K562 (cell line): Measurements from ENCODE around the gene CCDC32. TPM values are rescaled to one million over a fixed set of nuclear protein-coding genes. Genes with fewer than 3 reads are reported as not detected.

Experiments used
- CBX3 ChIP-seq, 2 experiments: IDR thresholded peaks; 1 replicate in 1 of 2; 2 replicates in 1 of 2; pipeline ENCODE4 v1.6.1; 2012; ENCODE audit warnings: inconsistent platforms in 2 of 2, low read length in 2 of 2, borderline replicate concordance in 1 of 2, control low read depth in 1 of 2
- CBX8 ChIP-seq: fragments of 200-600 bp; sonication (generic); IDR thresholded peaks from 2 replicates; pipeline ENCODE4 v1.6.1; 2012; ENCODE audit warnings: borderline replicate concordance, mixed run types, low read depth, mild to moderate bottlenecking, moderate library complexity, mixed read lengths, low read length, control low read depth, inconsistent platforms; ENCODE audit not compliant: poor library complexity, severe bottlenecking; ENCODE audit errors: extremely low read depth
- CHD4 ChIP-seq: fragments of 200-600 bp; sonication (generic); IDR thresholded peaks from 3 replicates; pipeline ENCODE4 v1.6.1; 2012; ENCODE audit warnings: low read depth, mild to moderate bottlenecking, mixed read lengths, low read length, inconsistent platforms; ENCODE audit not compliant: insufficient read depth, insufficient replicate concordance, poor library complexity, severe bottlenecking
- KLF13 ChIP-seq: fragments of 450-650 bp; IDR thresholded peaks from 2 replicates; pipeline ENCODE4 v1.6.1; 2016; ENCODE audit warnings: missing genetic modification characterization, low read depth, mild to moderate bottlenecking, missing compliant biosample characterization, moderate library complexity, borderline replicate concordance
- ZBTB9 ChIP-seq: fragments of 450-650 bp; formaldehyde crosslinking; IDR thresholded peaks from 2 replicates; pipeline ENCODE4 v1.4.0; 2020; ENCODE audit warnings: mild to moderate bottlenecking, moderate library complexity
- ZNF696 ChIP-seq: fragments of 250-450 bp; sonication (Bioruptor Pico); conservative IDR thresholded peaks from 2 replicates; pipeline ENCODE4 v1.4.0; 2020; ENCODE audit warnings: mild to moderate bottlenecking, moderate library complexity
- polyA plus RNA-seq, 8 experiments: library from polyadenylated mRNA; depleted of rRNA in 4 of 8; stranded (reverse) in 5 of 8; unstranded in 3 of 8; fragments of >200 nt; fragmentation: Nextera tagmentation in 2 of 8; fragmentation: Illumina TruSeq in 1 of 8; extraction: Ambion mirVana in 2 of 8; extraction: Trizol in 1 of 8; gene quantifications; 2 replicates each; pipeline versions ENCODE4 v1.2.1 to v1.2.3, GENCODE V29; 2011 to 2014; ENCODE audit warnings: inconsistent platforms in 1 of 8, missing spikeins in 1 of 8
- total RNA-seq, 7 experiments: library from RNA; depleted of rRNA in 6 of 7; stranded (reverse); fragments of >200 nt in 6 of 7; fragmentation: Illumina TruSeq in 2 of 7; extraction: Trizol in 2 of 7; gene quantifications; 2 replicates each; pipeline versions ENCODE4 v1.2.1 to v1.2.3, GENCODE V29; 2011 to 2021; ENCODE audit warnings: low replicate concordance in 1 of 7
- TF ChIP-seq, protein P1 (sequence below): fragments of 250-450 bp; sonication (Bioruptor Pico); IDR thresholded peaks from 2 replicates; pipeline ENCODE4 v1.4.0; 2020; ENCODE audit warnings: borderline replicate concordance
- TF ChIP-seq, protein P2 (sequence below): fragments of 450-650 bp; formaldehyde crosslinking; IDR thresholded peaks from 2 replicates; pipeline ENCODE4 v1.4.0; 2022; ENCODE audit warnings: missing genetic modification characterization
- TF ChIP-seq, protein P3 (sequence below): fragments of 450-650 bp; IDR thresholded peaks from 2 replicates; pipeline ENCODE4 v1.6.1; 2016; ENCODE audit warnings: borderline replicate concordance
- TF ChIP-seq, protein P4 (sequence below): fragments of 450-650 bp; IDR thresholded peaks from 2 replicates; pipeline ENCODE4 v1.6.1; 2016; ENCODE audit warnings: low read depth, mild to moderate bottlenecking, moderate library complexity
- TF ChIP-seq, protein P5 (sequence below): sonication (generic); formaldehyde crosslinking; IDR thresholded peaks from 2 replicates; pipeline ENCODE4 v1.8.0; 2023; ENCODE audit warnings: mild to moderate bottlenecking, missing genetic modification reagents
- TF ChIP-seq, protein P6 (sequence below): fragments of 250-450 bp; sonication (Bioruptor Pico); IDR thresholded peaks from 2 replicates; pipeline ENCODE4 v1.4.0; 2020

CCDC32 gene
- total and polyA plus RNA-seq, 9 of the 15 experiments (the other 6 are each of a cell fraction or from before 2014, with no cell fraction given): 22.2 to 94.8 (median 37.1) TPM

- TF ChIP-seq KLF13 (tag) (no peak), CBX3 (IDR thresholded peaks at IDR 0.05; ENCODE audit: borderline replicate concordance in 1 of 2, low read length in 2 of 2) (no peak), ZNF696 (CRISPR knock-in tag) (no peak), CBX8 (no peak), ZBTB9 (CRISPR knock-in tag) (no peak), CHD4 (no peak)
- TF ChIP-seq, protein P1, sequence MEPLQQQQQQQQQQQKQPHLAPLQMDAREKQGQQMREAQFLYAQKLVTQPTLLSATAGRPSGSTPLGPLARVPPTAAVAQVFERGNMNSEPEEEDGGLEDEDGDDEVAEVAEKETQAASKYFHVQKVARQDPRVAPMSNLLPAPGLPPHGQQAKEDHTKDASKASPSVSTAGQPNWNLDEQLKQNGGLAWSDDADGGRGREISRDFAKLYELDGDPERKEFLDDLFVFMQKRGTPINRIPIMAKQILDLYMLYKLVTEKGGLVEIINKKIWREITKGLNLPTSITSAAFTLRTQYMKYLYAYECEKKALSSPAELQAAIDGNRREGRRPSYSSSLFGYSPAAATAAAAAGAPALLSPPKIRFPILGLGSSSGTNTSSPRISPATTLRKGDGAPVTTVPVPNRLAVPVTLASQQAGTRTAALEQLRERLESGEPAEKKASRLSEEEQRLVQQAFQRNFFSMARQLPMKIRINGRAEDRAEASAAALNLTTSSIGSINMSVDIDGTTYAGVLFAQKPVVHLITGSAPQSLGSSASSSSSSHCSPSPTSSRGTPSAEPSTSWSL (CRISPR knock-in tag): no peak
- TF ChIP-seq, protein P2, sequence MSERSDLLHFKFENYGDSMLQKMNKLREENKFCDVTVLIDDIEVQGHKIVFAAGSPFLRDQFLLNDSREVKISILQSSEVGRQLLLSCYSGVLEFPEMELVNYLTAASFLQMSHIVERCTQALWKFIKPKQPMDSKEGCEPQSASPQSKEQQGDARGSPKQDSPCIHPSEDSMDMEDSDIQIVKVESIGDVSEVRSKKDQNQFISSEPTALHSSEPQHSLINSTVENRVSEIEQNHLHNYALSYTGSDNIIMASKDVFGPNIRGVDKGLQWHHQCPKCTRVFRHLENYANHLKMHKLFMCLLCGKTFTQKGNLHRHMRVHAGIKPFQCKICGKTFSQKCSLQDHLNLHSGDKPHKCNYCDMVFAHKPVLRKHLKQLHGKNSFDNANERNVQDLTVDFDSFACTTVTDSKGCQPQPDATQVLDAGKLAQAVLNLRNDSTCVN (CRISPR knock-in tag): no peak
- TF ChIP-seq, protein P3, sequence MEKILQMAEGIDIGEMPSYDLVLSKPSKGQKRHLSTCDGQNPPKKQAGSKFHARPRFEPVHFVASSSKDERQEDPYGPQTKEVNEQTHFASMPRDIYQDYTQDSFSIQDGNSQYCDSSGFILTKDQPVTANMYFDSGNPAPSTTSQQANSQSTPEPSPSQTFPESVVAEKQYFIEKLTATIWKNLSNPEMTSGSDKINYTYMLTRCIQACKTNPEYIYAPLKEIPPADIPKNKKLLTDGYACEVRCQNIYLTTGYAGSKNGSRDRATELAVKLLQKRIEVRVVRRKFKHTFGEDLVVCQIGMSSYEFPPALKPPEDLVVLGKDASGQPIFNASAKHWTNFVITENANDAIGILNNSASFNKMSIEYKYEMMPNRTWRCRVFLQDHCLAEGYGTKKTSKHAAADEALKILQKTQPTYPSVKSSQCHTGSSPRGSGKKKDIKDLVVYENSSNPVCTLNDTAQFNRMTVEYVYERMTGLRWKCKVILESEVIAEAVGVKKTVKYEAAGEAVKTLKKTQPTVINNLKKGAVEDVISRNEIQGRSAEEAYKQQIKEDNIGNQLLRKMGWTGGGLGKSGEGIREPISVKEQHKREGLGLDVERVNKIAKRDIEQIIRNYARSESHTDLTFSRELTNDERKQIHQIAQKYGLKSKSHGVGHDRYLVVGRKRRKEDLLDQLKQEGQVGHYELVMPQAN: 0 out of 2 replicates have a peak, but pooled peaks have one; percentile 25
- TF ChIP-seq, protein P4, sequence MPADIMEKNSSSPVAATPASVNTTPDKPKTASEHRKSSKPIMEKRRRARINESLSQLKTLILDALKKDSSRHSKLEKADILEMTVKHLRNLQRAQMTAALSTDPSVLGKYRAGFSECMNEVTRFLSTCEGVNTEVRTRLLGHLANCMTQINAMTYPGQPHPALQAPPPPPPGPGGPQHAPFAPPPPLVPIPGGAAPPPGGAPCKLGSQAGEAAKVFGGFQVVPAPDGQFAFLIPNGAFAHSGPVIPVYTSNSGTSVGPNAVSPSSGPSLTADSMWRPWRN: peak; percentile 80
- TF ChIP-seq, protein P5, sequence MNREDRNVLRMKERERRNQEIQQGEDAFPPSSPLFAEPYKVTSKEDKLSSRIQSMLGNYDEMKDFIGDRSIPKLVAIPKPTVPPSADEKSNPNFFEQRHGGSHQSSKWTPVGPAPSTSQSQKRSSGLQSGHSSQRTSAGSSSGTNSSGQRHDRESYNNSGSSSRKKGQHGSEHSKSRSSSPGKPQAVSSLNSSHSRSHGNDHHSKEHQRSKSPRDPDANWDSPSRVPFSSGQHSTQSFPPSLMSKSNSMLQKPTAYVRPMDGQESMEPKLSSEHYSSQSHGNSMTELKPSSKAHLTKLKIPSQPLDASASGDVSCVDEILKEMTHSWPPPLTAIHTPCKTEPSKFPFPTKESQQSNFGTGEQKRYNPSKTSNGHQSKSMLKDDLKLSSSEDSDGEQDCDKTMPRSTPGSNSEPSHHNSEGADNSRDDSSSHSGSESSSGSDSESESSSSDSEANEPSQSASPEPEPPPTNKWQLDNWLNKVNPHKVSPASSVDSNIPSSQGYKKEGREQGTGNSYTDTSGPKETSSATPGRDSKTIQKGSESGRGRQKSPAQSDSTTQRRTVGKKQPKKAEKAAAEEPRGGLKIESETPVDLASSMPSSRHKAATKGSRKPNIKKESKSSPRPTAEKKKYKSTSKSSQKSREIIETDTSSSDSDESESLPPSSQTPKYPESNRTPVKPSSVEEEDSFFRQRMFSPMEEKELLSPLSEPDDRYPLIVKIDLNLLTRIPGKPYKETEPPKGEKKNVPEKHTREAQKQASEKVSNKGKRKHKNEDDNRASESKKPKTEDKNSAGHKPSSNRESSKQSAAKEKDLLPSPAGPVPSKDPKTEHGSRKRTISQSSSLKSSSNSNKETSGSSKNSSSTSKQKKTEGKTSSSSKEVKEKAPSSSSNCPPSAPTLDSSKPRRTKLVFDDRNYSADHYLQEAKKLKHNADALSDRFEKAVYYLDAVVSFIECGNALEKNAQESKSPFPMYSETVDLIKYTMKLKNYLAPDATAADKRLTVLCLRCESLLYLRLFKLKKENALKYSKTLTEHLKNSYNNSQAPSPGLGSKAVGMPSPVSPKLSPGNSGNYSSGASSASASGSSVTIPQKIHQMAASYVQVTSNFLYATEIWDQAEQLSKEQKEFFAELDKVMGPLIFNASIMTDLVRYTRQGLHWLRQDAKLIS (CRISPR knock-in tag): no peak
- TF ChIP-seq, protein P6, sequence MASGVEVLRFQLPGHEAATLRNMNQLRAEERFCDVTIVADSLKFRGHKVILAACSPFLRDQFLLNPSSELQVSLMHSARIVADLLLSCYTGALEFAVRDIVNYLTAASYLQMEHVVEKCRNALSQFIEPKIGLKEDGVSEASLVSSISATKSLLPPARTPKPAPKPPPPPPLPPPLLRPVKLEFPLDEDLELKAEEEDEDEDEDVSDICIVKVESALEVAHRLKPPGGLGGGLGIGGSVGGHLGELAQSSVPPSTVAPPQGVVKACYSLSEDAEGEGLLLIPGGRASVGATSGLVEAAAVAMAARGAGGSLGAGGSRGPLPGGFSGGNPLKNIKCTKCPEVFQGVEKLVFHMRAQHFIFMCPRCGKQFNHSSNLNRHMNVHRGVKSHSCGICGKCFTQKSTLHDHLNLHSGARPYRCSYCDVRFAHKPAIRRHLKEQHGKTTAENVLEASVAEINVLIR (CRISPR knock-in tag): no peak
These were observed 5.7 kb downstream of the CCDC32 start (continued) for GRCh38 chr15:40558952-40559742.
